ENCODE results near the gene FCHSD1.

Gene FCHSD1

DNA sequence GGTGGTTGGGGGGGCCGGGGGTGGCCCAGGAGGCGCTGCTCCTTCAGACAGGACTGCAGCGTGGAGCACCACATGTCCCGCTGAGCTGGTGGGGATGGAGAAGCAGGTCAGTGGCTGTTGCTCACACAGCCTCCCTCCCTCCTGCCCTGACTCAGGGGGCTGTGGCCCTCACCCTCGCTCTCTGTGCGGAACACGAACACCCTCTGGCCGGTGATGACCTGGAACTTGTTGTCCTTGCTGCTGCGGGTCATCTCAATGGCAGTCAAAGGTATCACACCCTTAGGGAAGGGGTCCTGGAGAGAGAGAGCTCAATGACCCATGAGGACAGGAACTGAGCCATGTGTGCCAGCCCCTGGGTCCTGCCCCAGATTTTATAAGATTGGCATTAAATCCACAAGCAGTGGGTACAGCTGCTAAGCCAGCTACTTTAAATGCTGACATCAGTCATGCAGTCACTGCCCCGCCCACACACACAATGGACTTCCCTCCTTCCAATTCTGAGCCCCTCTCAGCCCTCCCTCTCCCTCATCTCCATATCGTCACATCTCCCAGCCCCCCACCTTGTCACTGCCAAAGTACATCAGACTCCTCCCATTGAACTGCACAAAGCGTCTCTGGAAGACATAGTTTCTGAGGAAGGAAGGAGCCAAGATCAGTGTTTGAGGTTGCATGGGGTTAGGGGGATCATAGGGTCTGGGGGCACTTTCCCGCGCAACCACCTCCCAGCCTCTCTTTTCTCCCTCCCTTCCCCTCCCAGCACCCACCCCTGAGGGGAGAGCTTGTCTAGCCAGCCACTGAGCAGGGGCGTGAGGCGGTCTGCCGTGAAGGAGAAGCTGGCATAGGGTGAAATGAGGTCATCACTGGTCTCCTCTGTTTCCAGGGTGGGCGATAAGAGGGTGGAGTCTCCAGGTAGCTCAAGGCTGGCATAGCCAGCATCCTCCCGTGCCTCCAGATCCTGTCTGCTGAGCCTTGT lies 21.9 kb upstream of the FCHSD1 start:
- no peak for DNase-seq (ENCODE audit: low read depth)

DNA sequence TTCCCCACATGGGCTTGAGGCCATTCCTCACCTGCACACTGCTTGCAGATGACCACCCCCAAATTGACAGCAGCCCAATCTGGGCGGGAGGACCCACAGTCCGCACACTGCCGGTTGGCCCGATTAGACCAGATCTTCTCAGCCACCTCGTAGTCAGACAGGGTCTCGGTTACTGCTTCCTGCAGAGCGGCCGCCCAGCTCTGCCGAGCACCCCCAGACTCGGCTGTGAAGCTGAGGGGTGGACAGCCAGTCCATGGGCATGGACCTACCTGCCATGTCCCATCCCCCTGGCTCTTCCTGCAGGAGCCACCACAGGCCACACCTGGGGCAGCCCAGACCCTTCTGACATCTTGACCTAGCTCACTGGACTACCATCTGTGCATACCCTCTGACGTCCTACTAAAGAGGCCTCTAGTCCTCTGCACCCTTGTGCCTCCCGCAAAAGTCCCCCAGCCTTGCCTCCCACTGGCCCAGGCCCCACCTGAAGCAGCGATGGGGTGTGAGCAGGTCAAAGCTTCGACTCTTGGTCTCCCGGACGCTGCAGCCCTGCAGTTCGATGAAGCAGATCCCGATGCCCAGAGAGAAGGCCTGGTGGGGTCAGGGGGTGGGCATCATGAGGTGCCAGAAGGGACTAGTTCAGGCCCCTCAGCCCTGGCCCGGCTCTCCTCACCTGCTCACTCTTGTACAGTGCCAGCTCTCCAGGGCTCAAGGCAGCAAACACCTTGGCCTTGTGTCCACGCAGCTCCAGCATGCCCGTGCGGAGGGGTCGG lies 21.0 kb upstream of the FCHSD1 start:
- DNase-seq (ENCODE audit: low read depth) = no peak

DNA sequence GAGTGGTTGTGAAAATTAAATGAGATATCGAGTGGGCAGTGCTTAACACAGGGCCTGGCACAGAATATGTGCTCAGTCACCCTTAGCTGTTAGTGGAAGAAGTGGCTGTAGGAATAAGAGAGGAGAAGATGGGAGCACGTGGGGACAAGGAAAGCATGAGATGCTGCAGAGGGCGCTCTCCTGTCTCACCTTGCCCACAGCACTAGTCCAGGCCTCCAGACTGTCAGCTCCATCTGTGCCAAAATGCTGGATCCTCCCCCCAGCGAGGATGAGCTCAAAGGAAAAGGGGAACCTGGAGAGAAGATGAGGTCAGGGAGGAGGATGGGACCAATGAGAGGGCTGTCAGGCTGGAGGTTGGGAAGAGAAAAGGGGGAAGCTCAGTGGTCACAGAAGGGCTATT lies 18.3 kb upstream of the FCHSD1 start:
- DNase-seq (ENCODE audit: low read depth) = no peak

DNA sequence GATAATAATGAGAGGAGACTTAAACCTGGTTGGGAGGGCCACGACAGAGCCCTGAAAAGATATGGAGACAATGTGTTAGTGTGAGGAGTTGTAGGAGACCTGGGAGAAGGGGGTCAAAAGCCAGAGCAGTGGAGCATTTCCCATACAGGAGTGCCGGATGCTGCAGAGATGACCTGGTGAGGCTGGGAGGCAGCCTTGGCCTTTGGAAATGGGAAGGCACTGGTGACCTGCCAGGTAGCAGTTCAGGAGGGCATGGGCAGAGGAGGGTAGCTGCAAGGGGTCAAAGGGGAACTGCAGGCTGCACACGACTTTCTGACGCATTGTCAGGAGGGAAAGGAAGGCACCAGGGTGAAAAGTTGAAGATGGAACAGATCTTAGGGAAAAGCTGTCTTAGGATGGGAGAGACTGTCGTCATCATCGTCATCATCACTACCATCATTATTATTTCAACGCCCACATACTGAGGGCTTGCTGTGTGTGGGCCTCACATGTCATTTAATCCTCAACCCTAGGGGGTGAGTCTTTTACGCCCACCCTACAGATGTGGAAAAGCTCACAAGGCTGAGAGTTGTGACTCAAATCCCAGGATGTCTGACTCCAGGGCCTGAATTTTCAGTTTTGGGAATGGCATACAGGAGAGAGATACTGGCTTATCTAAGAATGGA lies 17.5 kb upstream of the FCHSD1 start:
- no peak for DNase-seq (ENCODE audit: low read depth)

DNA sequence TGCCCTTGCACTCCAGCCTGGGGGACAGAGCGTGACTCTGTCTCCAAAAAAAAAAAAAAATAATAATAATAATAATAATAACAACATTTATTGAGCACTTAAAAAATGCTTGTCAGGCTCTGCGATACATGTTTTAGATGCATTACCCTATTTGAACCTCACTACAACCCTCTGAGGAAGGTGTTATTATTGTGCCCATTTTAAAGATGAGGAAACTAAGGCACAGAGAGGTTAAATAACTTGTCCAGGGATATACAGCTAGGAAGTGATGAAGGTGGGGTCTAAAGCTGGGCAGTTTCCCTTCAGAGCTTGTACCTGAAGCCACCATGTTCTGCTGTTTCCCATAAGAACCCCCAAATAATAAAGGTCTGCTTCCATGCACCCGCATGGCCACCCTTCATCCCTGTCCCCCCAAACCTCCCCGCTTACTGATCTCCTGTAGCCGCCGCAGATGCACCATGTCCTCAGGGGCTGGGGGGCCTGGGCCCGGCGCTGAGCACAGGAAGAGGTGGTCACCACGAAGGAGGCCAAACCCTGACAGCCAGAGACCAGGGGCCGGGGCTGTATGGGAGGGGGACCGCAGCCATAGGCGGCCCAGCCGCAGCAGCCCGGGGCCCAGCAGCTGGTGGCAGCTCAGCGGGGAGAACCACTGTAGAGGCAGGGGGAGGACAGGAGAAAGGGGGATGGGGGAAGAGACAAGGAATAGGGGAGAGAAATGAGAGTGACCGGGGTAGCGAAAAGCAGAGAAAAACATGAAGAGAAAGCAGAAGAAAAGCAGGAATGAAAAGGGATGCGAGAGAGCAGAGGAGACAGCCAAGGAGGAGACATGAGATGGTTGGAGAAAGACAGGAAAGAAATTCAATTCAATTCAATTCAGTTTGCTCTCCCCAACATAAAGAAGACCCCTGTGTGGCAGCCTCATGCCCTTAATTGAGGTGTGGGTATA lies 15.1 kb upstream of the FCHSD1 start:
- no peak for DNase-seq (ENCODE audit: low read depth)

DNA sequence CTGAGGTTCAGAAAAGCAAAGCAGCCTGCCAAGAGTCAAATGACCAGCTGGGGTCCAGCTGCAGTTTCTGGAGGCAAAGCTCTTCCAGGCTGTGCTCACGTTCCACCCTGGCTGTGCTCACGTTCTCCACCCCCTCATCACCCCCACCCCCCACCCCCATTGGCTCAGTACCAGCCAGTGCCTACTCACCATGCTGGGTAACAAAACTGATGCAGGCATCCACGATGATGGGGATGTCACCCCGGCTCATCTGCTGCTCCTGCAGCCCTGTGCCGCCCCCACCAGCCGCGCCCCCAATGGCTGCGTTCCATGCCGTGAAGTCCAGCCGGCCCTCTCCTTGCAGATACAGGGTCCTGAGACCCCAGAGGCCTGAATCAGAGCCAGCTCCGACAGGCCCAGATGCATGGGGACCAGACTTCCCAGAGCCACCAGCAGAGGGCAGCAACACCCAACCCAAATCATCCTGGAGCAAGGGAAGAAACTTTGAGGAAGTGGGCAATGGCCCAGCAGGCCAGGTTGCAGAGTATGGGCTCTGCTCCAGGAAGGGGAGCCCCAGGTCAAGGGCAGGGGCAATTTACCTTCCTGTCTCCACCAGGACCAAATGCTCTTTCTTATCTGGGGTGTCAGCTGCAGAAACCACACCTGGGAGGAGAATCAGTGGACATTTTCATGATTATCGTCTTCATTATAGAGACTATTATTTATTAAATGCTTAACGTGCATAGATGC lies 13.7 kb upstream of the FCHSD1 start:
- DNase-seq (ENCODE audit: low read depth) = peak; percentile 40

DNA sequence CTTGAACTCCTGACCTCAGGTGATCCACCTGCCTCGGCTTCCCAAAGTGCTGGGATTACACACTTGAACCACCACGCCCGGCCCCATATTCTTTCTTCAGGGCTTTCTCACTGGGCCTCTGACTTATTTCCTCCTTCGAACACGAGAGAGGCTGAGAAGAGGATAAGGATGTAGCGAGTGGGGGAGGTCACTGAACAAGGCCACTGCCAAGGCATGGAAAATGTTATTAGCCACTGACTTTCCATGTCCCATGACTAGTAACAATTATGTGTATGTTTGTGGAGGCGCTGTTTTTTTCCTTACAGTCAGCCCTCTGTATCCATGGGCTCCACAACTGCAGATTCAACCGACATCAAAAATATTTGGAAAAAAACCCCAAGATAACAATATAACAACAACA lies 12.3 kb upstream of the FCHSD1 start:
- no peak for DNase-seq (ENCODE audit: low read depth)

DNA sequence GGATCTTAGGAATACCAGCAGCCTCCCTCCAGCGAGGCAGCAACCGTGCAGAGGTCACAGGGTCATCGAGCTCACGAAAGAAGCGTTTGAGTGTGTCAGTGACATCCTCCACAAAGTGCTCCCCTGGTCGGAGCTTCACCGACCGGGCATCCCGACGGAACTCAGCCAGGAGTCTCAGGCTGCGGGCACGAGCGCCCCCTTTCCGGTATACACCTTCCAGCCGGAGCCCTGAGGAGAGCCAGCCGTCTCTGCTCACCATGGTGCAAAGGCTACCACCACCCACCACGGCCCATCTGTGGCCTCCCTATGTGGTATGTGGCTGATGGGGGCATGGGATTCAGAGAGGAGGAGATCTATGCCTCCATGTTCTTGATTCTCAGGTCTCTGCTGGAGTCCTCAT lies 10.8 kb upstream of the FCHSD1 start:
- no peak for DNase-seq (ENCODE audit: low read depth)

DNA sequence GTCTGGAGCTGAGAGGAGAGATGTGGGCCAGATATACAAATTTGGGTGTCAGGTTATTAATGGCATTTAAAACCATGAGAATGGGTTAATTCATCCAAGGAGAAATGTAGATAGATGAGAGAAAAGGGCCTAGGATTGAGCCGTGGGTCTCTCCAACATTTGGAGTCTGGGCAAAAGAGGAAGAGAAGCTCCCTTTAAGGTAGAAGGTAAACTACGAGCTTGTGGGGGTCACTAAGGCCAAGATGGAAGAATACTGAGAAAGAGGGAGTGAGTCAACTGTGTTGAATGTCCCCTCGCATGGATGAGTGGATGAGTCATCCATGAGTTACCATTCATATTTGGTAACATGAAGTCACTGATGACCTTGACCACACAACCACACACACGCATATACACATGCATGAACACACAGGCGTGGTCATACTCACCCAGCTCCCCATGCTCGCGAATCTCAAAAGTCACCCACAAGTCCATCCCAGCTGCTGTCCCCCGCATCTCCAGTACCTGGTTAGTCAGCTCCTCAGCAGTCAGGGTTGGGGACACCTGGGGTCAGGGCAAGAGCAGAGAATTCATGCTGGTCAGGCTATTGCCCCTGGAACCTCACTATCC lies 6.8 kb upstream of the FCHSD1 start:
- DNase-seq (ENCODE audit: low read depth) = peak; percentile 44

DNA sequence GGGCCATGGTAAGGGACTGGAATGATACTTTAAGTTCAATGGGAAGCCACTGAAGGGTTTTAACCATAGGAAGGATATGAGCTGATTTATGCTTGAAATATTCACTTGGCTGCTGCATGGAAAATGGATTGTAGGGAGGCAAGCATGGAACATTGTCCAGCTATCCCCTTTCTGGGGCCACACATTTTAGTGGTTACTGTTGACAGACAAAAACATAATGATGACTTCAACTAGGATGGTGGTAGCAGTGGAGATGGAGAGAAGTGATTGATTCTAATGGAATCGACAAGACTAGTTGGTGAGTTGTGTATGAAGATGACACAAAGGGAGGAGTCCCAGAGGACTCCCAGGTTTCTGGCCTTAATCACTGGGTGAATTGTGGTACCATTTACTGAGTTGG lies 6.2 kb upstream of the FCHSD1 start:
- DNase-seq (ENCODE audit: low read depth) = no peak

DNA sequence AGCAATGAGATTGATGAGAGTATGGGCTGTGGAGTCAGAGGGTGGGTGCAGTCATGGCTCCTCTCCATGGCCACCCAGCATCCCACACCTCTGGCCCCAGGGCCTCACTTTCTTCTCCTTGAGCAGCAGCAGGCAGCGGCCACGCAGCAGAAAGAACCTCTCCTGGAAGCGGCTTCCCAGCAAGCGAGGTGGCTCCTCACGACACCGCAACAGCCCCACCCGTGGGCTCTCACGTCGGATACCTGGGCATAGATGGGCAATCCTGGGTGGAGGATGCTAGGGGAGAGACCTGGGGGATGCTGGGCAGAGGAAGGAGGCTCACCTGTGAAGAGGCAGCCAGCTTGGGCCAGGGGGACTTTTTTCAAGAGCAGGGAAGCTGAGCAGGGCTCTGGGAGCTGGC lies 5.2 kb upstream of the FCHSD1 start:
- no peak for DNase-seq (ENCODE audit: low read depth)

DNA sequence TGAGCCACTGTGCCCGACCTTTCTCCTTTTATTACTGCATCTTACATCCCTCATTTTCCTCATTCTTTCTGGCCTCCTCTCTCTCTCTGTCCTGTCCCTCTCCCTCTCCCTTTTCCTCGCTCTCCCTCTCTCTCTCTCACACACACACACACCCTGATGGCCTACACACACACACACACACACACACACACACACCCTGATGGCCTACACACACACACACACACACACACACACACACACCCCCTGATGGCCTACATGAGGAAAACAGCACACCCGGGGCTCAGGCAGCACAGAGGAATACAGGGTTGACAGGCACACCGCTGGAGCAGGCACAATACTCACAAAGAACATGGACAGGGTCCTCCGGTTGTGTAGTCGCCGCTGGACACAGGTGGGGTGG lies 3.8 kb upstream of the FCHSD1 start:
- no peak for DNase-seq (ENCODE audit: low read depth)

DNA sequence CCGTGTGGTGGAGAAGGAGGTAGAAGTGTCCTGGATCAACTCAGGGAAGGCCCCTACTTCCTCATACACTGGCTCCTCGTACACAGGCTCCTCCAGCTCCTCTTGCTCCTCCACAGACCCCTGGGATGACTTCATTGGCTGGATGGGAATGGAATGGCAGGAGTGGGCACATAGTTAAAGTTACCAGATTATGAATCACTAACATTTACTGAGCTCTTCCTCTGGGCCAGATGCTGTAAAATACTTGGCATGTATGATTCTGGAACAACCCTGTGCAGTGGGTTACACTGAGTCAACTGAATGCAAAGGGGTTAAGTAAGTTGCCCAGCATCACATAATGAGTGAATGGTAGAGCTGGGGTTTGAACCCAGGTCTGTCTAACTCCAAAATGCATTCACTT lies 3.1 kb upstream of the FCHSD1 start:
- peak; percentile 67 for DNase-seq (ENCODE audit: low read depth)

DNA sequence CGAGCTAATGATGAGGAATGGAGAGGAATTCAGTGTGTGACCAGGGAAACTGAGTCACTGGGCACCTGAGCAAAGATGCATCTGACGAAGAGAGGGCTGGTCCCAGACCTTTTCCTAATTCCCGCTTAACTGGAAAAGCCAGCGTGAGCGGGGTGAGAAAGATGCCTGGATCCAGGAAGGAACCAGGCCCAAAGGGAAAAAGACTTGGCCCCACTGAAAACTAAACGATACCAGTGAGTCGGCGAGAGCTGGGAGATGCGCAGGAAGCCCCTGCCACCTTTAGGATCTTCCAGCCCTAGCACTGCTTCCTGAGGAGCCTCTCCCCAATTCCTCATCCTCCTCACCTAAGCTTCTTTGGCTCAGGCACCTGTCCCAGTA lies 499 bp upstream of the FCHSD1 start:
- no peak for DNase-seq (ENCODE audit: low read depth)

DNA sequence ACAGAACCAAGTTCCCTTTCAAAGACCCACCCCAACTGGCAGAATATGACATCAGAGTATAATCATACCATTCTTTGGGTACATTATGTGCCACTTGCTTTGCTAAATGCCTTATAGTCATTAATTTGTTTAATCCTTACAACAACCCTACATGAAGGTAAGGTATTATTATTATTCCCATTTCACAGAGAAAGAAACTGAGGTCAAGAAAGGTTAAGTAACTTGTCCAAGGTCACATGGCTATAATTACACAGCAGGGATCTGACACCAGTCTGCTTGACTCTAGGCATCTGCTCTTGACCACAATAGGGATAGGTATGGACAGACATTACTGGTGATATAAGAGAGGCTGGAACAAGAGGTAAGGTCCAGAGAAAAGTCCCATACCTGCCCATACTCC lies 1.2 kb downstream of the FCHSD1 start:
- DNase-seq (ENCODE audit: low read depth) = no peak

DNA sequence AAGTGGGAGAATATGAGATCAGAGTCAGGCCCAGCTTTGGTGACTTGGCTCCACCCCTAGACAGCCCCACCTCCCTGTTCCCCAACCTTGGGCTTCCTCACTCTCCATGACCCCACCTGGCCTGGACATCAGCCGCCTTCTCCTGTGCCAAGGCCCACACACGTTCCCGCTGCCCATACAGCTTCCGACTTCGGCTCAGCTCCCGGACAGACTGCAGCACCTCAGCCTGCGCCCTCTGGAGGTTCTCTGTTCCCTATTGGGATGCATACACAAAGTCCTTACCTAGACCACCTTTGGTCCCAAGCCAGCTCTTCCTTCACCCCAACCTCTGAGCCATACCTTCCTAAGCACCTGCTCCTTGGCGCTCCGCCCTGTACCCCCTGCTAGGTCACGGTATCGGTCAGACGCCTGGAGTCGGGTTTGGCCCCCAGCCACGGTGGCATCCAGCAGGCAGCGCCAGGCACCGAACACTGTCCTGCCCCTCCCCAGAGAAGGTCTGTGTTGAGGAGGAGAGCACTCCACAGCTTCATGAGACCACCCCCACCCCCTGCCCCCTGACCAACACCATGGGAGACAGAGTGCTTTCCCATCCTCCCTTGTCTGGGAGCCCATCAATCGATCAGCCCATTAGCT lies 2.0 kb downstream of the FCHSD1 start:
- no peak for DNase-seq (ENCODE audit: low read depth)

DNA sequence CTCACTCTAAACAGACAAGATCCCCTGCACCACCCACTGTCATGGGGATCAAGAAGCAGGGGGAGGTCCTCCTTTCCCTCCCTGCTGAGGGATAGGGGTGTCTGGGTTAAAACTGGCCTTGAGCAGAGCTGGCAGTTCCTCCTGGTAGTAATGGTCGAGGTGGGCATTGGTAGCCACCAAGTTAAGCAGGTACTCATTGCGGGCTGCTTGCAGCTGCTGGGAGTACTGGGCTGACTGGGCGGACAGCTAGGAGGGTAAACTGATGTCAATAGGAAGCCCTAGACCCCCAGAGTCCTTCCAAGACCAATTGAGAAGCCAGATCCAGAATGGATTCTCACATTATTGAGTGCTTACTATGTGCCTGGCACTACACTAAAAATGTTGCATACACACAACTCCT lies 3.4 kb downstream of the FCHSD1 start:
- DNase-seq (ENCODE audit: low read depth) = no peak

DNA sequence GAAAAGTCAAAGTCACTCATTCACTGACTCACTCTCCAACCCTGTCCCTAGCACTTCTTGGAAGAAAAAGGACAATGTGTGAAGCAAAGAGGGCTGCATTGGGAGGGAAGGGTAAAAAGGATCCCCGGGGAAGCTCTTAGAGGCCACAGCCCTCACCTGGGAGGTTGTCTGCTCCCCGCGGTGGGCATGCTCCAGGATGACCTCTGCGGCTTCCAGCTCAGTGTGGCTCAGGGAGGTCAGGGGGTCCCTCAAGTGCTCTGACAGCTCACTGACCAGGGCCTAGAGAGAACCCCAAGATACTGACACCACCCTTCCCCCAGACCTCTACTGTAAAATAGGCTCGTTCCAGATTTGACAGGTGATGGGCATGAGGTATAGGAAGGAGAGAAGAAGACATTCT lies 4.0 kb downstream of the FCHSD1 start:
- no peak for DNase-seq (ENCODE audit: low read depth)

DNA sequence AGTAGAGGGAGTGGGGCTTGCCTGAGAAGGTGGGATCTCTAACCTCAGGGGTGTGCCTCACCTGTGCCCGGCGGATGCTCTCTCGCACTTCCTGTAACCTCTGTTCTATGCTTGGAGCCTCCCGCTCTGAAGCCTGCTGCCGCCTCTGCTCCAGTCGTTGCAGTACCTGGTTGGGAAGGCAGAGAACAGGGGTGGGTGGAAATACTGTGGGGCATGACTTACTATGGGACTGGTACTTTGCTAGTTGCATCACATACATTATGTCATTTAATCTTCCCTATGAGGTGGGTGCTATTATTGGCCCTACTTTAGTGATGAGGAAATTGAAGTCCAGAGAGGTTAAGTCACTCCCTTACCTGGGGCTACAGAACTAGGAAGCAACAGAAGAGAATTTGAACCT lies 5.2 kb downstream of the FCHSD1 start:
- DNase-seq (ENCODE audit: low read depth) = no peak

DNA sequence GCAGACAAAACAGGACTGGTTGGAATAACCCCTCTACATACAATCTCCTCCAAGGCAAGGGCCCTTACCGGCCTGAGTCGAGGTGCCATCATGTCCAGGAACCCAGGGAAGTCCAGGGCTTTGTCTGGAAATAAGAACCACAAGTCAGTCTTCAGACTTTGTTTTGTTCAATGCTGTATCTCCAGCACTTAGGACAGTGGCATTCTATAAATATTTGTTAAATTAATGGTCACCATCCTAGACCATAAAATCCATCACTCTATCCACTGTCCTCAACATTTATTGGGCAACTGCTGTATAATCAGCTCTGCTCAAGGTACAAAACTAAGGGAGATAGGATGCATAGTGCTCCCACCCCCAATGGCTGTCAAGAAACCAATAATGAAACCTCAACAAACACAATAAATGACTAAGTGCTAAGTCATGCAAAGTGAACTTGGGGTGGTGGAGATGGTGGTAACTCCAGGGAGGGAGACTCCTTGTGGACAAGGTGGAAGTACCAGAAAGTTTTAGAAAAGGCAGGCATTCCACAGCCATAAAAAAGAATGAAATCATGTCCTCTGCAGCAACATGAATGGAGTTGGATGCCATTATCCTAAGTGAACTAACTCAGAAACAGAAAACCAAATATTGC lies 9.5 kb downstream of the FCHSD1 start:
- no peak for DNase-seq (ENCODE audit: low read depth)

Measured in GM04504 (cell line).